GM19351 (cell line): ENCODE data around the gene HERPUD1.
A peak's percentile ranks its signal among the peaks of the same experiment; 100 is the strongest.

Source experiments
- ATAC-seq: cut with Tn5 transposase; IDR thresholded peaks from one replicate; pipeline ENCODE4 v1.9.1; 2021; ENCODE audit warnings: mild to moderate bottlenecking, moderate library complexity; ENCODE audit not compliant: unreplicated experiment

The HERPUD1 gene

GRCh38 chr16:56910654-56911539, 21.0 kb upstream of the HERPUD1 start:
- no peak for ATAC-seq

GRCh38 chr16:56911771-56912571, 20.0 kb upstream of the HERPUD1 start:
- peak; percentile 75 for ATAC-seq

- ATAC-seq = no peak
These were observed 18.9 kb upstream of the HERPUD1 start for GRCh38 chr16:56912746-56913708.

- ATAC-seq = no peak
These were observed 17.0 kb upstream of the HERPUD1 start for GRCh38 chr16:56914896-56915295.

- no peak for ATAC-seq
These were observed 16.4 kb upstream of the HERPUD1 start for GRCh38 chr16:56915336-56916119.

- ATAC-seq = peak; percentile 67
These were observed 15.2 kb upstream of the HERPUD1 start for GRCh38 chr16:56916571-56917403.

GRCh38 chr16:56918467-56919012, 13.4 kb upstream of the HERPUD1 start:
- ATAC-seq = no peak

GRCh38 chr16:56919099-56919800, 12.7 kb upstream of the HERPUD1 start:
- ATAC-seq = no peak

- no peak for ATAC-seq
These were observed 10.4 kb upstream of the HERPUD1 start for GRCh38 chr16:56921571-56921970.

GRCh38 chr16:56923481-56924091, 8.4 kb upstream of the HERPUD1 start:
- ATAC-seq = no peak

- no peak for ATAC-seq
These were observed 4.5 kb upstream of the HERPUD1 start for GRCh38 chr16:56927471-56927870.

- ATAC-seq = no peak
These were observed 2.3 kb upstream of the HERPUD1 start for GRCh38 chr16:56929639-56930038.

- no peak for ATAC-seq
These were observed 1.3 kb upstream of the HERPUD1 start for GRCh38 chr16:56930486-56931270.

- peak; percentile 37 for ATAC-seq
These were observed 561 bp upstream of the HERPUD1 start for GRCh38 chr16:56931271-56931891.

- no peak for ATAC-seq
These were observed 1.0 kb downstream of the HERPUD1 start for GRCh38 chr16:56932721-56933619.
